GM10248 (cell line): ENCODE measurements around the gene C2orf69.
A peak's percentile ranks its signal among the peaks of the same experiment; 100 is the strongest.

ENCODE experiments used
- CTCF ChIA-PET: fragments of 300-600 bp; sonication (Branson Sonifier 250); formaldehyde crosslinking; extraction: SDS; loops from one replicate; lab custom pipeline; 2021; ENCODE audit warnings: antibody characterized with exemption; lab: Yijun Ruan, JAX
- POLR2A ChIA-PET: fragments of 350-650 bp; sonication (Branson Sonifier 250); formaldehyde crosslinking; extraction: SDS; loops from one replicate; lab custom pipeline; 2020; ENCODE audit warnings: antibody characterized with exemption; lab: Yijun Ruan, JAX
- DNase-seq: peaks from one replicate; pipeline ENCODE4 v3.0.0; 2012; ENCODE audit errors: extremely low spot score
- CTCF ChIP-seq: IDR thresholded peaks from 2 replicates; pipeline ENCODE4 v1.5.1; 2012; ENCODE audit warnings: mild to moderate bottlenecking, low read depth; ENCODE audit errors: extremely low read depth, missing control alignments, control extremely low read depth

The C2orf69 gene

DNA sequence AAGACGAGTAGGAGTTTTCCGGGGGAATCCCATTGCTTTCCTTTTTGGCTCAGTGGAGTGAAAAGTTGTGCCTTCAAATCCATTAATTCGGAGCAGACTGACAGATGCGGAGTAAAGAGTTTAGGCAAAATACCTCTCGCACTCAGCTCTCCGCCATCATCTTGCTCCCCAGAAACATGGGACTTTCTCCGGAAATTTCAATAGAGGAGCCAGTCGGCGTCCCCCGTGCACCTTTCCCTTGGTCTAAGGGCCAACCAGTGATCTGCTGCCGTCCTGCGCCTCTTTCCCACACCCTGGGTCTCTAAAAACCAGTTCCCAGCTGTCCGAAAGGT is 43.9 kb downstream of the C2orf69 start:
- CTCF ChIA-PET: no interaction called here
- DNase-seq: peak; percentile 79
- POLR2A ChIA-PET: no interaction called here
- no peak for TF ChIP-seq CTCF

GRCh38 chr2:199955339-199956061 is 44.4 kb downstream of the C2orf69 start, which contains the start of the genes MAIP1 and TYW5:
Gene MAIP1, plus strand, starts transcription at chr2:199955582. Its CDS starts 217 bp downstream, at chr2:199955799.
Gene TYW5, minus strand, starts transcription at chr2:199955491. Its CDS starts 21 bp downstream, at chr2:199955470.
- CTCF ChIA-PET: interaction anchor here (1.1 to 1.3 kb wide), 2 partner anchors 15 to 18 kb away, joined by 4 to 5 read pairs; no protein-coding TSS in a partner anchor
- peak; percentile 87 for DNase-seq
- POLR2A ChIA-PET: no interaction called here
- TF ChIP-seq CTCF: peak; percentile 17

GRCh38 chr2:199956062-199956380 is 44.9 kb downstream of the C2orf69 start:
- no peak for TF ChIP-seq CTCF
- CTCF ChIA-PET: interaction anchor here (0.7 to 1.3 kb wide), 3 partner anchors 8 to 18 kb away, joined by 3 to 5 read pairs (median 4); no protein-coding TSS in a partner anchor
- no peak for DNase-seq
- POLR2A ChIA-PET: interaction anchor here (0.6 kb wide), 1 partner anchor 11 kb away, joined by 3 read pairs; no protein-coding TSS in a partner anchor

- ChIA-PET CTCF (interaction anchor here (1.1 to 1.2 kb wide), 3 partner anchors 9 to 18 kb away, joined by 3 to 4 read pairs (median 3); no protein-coding TSS in a partner anchor), POLR2A (no interaction called here)
- no peak for DNase-seq
- TF ChIP-seq CTCF: no peak
These were observed 46.9 kb downstream of the C2orf69 start for GRCh38 chr2:199958014-199958413.

- DNase-seq: no peak
- POLR2A ChIA-PET: no interaction called here
- CTCF ChIA-PET: interaction anchor here (1.0 kb wide), 2 partner anchors 11 to 519 kb away, joined by 3 read pairs; no protein-coding TSS in a partner anchor
- TF ChIP-seq CTCF: no peak
These were observed 51.1 kb downstream of the C2orf69 start for GRCh38 chr2:199962203-199962602.

GRCh38 chr2:199966405-199966804 is 55.3 kb downstream of the C2orf69 start:
- CTCF ChIA-PET: interaction anchor here (1.0 to 1.7 kb wide), 2 partner anchors 8 to 9 kb away, joined by 4 to 5 read pairs; no protein-coding TSS in a partner anchor
- TF ChIP-seq CTCF: no peak
- no peak for DNase-seq
- POLR2A ChIA-PET: interaction anchor here (0.9 kb wide), 1 partner anchor 10 kb away, joined by 3 read pairs; no protein-coding TSS in a partner anchor
